ENCODE measurements around the gene SWI5. TPM values are rescaled to one million over a fixed set of nuclear protein-coding genes. Genes with fewer than 3 reads are reported as not detected.
A peak's percentile ranks its signal among the peaks of the same experiment; 100 is the strongest.

The SWI5 gene
- total and polyA plus RNA-seq, 9 of the 15 experiments (the other 6 are each of a cell fraction or from before 2014, with no cell fraction given): 62.8 to 133 (median 95.9) TPM

- TF ChIP-seq CREB5 (CRISPR knock-in tag; IDR thresholded peaks at IDR 0.05): no peak
- no peak for TF ChIP-seq SNAPC5 (CRISPR knock-in tag; IDR thresholded peaks at IDR 0.05)
- no peak for TF ChIP-seq ZNF3 (CRISPR knock-in tag; IDR thresholded peaks at IDR 0.05)
- peak; percentile 14; the same call in 1 of the 2 replicates for TF ChIP-seq KLF1 (tag; IDR thresholded peaks at IDR 0.05)
- TF ChIP-seq TRIM24 (IDR thresholded peaks at IDR 0.05): no peak
- no peak for TF ChIP-seq CCAR2 (IDR thresholded peaks at IDR 0.05; ENCODE audit: low read depth, low read length)
- TF ChIP-seq MYNN (IDR thresholded peaks at IDR 0.05): no peak
- TF ChIP-seq MYNN (CRISPR knock-in tag; IDR thresholded peaks at IDR 0.05): no peak
- no peak for TF ChIP-seq PTBP1 (IDR thresholded peaks at IDR 0.05; ENCODE audit: low read depth, low read length)
- no peak for TF ChIP-seq C11orf30 (IDR thresholded peaks at IDR 0.05; ENCODE audit: low read depth)
- TF ChIP-seq E4F1 (CRISPR knock-in tag; IDR thresholded peaks at IDR 0.05; ENCODE audit: borderline replicate concordance): no peak
- TF ChIP-seq, protein P1, sequence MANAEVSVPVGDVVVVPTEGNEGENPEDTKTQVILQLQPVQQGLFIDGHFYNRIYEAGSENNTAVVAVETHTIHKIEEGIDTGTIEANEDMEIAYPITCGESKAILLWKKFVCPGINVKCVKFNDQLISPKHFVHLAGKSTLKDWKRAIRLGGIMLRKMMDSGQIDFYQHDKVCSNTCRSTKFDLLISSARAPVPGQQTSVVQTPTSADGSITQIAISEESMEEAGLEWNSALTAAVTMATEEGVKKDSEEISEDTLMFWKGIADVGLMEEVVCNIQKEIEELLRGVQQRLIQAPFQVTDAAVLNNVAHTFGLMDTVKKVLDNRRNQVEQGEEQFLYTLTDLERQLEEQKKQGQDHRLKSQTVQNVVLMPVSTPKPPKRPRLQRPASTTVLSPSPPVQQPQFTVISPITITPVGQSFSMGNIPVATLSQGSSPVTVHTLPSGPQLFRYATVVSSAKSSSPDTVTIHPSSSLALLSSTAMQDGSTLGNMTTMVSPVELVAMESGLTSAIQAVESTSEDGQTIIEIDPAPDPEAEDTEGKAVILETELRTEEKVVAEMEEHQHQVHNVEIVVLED (CRISPR knock-in tag; IDR thresholded peaks at IDR 0.05): no peak; the same call in none of the 2 replicates
- no peak for TF ChIP-seq ZNF143 (CRISPR knock-in tag; IDR thresholded peaks at IDR 0.05)
- peak; percentile 91 for TF ChIP-seq RBBP5 (IDR thresholded peaks at IDR 0.05; ENCODE audit: borderline replicate concordance, insufficient read depth, low read length, poor library complexity, severe bottlenecking)
Observed at GRCh38 chr9:128249908-128250838, 25.9 kb upstream of the SWI5 start (continued).
